Activated effector memory CD4-positive, alpha-beta T cell treated with Interleukin-2 at 50 U/mL for 16 hours (primary cell): Measurements from ENCODE around the gene FGD4.

Source experiments
- DNase-seq: peaks from one replicate; pipeline ENCODE4 v3.0.0-alpha.2; 2020

Gene FGD4

GRCh38 chr12:32612658-32613614, 213.6 kb downstream of the FGD4 start:
- DNase-seq = no peak

DNA sequence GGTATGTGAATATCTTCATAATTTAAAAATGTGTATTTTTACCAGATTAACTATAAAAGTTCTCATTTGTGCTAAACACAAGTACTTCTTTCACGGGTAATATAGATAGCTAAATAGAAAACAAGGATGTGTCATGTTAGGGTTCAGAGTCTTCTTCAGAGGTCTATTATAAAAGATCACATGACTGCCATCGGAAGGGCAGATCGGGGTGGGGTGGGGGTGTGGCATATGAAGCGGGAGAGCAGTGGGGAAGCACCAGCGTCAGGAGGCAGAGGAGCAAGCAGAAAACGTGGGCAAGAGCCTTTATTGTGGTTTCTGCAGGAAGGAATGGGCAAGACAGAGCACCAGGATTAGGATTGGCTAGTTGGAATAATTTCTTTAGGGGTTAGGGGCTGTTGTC, 216.1 kb downstream of the FGD4 start:
- no peak for DNase-seq

- no peak for DNase-seq
Observed at GRCh38 chr12:32617534-32617933, 218.2 kb downstream of the FGD4 start.

GRCh38 chr12:32618115-32618514, 218.8 kb downstream of the FGD4 start:
- no peak for DNase-seq

DNA sequence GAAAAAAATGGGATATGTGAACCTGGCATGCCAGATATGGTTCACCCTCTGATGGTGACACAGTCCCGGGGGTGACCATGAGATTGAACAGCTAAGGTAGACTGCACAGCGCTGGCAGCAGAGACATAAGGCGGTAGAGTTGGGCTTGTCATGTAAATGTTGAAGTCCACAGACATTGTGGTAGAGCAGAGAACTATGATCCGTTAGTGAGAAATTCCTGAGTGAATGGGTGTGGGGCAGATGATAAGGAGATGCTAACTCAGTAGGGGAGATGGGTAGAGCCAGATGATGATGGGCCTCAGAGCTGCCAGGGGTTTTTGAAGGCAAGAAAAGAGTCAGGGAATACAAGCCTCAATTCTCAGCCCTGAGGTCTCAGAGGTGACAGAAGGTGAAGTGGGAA, 228.6 kb downstream of the FGD4 start:
- no peak for DNase-seq

DNA sequence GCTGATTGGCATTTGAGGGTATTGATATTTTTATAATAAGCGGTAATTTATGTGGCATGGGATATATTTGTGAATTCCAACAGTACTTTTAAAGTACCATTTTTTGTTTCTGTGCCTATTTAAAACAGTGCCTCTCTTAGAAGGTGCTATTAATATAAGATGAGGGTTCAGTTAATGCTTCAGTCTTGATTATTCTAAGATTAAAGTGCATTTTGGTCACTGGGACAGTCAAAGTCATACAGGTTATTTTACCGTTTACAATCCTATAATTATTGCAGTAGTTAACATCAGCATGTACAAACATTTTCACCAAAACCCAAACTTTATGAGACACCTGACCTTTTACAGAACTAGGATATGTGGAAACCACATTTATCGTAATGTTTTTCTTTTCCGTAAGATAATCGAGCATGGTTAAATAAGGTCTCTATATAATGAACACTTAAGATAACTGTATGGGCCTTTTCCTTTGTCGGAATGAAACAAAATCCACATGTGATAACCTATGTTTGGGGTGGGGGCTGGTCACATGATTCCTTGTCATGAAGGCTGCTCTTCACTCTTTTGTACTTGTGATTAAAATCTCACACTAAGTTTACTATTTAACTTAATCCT, 242.0 kb downstream of the FGD4 start:
- no peak for DNase-seq

DNA sequence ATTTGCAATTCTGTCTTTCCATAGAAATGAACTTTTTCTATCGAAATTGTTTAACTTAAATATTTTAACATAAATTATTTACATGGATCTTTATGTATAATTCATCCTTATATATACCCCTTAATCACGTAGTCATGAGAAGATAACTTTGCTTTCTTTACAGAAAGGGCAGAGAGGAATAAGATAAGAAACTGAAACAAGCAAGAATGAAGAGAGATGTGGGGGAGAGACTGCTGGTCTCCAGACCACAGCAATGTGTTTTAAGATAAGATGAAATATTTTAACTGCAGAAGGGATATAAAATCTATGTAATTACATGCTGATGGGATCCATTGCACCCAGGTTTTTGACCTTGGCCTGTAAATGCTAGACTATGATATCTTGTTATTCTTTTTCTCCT, 245.1 kb downstream of the FGD4 start:
- DNase-seq = no peak

GRCh38 chr12:32647275-32647674, 247.9 kb downstream of the FGD4 start:
- no peak for DNase-seq

- DNase-seq = no peak
Observed at GRCh38 chr12:32650508-32650907, 251.2 kb downstream of the FGD4 start.

GRCh38 chr12:32651151-32651955, 252.0 kb downstream of the FGD4 start:
- DNase-seq = no peak

GRCh38 chr12:32651956-32652210, 252.5 kb downstream of the FGD4 start:
- DNase-seq = no peak

GRCh38 chr12:32659908-32660440, 260.6 kb downstream of the FGD4 start:
- DNase-seq = no peak

DNA sequence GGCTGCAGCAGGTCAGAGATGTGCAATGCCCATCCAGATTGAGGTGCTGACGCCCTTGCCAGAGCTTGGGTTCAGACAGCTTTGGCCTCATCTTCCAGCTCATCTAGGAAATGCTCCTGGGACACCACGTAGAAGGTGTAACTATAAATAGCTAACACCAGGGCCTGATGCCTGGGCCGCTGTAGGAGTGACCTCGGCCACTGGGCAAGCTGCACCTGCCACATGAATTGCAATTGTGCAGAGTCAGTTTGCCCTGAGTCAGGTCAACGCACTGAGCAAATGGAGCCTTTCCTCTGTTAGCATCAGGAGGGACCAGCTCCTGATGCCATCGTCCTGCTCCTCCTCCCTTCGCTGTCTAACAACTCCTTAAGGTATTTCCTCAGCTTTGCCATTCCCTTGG, 262.3 kb downstream of the FGD4 start:
- no peak for DNase-seq

DNA sequence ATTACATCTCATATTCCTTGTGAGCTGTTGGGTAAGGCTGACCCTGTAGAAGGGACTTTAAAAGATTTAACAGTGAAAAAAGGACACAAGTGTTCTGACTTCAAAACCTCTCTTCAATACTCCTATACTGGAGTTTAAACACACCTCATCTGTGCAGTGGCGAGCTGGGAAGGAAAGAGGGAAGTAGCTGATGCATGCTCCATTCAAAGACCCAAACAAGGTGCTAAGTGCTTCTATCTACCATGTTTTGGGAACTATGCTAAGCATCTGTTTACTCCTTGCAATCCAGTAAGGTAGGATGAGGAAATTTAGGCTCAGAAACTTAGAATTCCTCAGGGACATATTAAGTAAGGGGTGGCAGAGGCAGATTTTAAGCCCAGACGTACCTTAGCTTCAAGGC, 263.3 kb downstream of the FGD4 start:
- DNase-seq = no peak

DNA sequence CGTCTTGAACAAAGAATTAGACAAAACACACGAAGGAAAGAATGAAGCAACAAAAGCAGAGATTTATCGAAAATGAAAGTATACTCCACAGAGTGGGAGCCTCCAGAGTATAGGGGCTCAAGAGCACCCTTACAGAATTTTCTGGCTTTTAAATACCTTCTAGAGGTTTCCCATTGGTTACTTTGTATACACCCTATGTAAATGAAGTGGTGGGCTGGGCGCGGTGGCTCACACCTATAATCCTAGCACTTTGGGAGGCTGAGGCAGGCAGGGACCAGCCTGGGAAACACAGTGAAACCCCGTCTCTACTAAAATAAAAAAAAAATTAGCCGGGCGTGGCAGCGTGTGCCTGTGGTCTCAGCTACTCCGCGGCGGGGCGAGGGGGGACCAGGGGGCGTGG, 266.7 kb downstream of the FGD4 start:
- no peak for DNase-seq

DNA sequence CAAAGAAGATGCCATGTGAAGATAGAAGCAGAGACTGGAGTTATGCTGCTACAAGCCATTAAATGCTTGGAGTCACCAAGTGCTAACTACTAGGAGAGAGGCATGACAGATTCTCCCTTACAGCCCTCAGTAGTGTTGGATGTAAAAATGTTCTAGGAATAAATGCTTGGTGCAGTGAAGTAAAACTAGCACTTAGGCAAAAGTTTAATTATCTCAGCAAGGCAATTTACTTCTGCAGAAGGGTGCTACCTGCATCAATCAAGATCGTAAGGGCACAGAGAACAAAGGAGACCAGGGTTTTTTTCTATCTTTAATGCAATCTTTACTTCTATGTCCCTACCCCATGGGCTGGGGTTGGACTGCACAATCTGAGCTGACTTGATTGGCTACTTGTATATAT, 270.2 kb downstream of the FGD4 start:
- DNase-seq = no peak

DNA sequence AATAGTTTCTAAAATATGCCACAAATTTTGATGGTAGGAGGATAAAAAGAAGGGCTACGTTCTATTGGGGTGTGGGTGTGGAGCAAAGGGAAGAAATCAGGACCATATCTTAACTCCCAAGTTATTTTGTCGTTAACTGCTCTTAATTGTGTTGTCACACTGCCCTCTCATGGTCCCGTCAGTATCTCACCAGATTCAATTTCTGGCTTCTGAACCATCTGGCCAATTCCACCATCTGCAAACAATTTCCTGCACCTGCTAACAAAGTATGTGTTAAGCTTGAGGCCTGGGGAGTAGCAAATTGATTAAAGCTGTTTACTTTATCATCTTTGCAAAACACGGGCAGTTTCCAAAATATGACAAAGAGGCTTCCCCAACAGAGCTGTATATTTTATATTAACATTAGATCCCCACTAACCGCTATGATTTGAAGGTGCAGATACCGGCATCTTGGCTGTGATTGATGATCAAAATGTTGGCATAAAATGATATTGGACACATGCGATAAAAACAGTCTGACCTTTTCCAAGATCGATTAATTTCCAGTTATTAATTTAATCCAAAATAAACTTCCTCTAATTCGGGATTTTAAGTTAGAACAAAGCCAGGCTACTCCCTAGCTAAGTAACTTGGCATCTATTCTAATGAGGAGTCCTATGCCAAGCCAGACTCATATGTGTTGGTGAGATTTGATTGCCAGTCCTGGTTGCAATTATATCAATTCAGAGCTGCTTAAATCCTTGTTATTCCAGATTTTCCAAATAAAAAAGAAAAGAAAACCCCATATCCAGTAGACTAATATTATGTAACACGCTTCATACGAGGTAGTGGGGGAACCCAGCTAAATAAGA, 272.8 kb downstream of the FGD4 start:
- no peak for DNase-seq

DNA sequence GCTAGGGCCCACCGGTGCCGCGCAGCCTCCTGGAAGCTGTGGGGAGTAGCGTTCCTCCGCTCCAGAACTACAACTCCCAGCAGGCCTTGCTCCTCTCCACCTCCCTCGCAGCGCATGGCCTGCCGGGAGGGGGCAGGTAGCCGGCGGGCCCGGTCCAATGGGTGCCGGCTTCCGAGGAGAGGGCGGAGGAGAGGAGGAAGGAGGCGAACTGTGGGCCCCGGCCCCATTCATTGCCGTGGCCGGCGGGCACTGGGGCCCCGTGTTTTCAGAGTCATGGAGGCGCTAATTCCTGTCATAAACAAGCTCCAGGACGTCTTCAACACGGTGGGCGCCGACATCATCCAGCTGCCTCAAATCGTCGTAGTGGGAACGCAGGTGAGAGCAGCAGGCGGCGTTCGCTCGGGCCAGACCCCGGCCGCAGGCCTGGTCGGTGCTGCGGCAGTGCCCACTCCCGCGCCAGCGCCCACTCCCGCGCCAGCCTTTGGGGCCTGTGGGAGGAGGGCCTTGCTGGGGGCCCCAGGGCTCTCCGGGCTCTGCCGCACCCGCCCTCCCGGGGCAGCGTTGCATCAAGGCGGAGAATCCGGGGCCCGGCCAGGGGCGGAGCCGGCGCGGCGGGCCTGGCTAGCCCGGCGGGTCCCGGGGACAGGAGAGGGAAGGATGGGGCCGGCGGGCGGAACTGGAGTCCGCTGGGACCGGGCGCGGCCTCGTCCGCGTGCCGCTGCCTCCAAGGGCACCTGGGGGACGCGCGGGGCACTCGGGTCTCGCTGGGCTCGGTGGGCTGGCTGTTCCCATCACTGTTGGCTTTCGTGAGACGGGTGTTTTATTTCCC, 279.9 kb downstream of the FGD4 start, which contains the start of gene DNM1L:
TSS of gene DNM1L (plus strand) at position 211 of the 829 bp plus-strand sequence. CDS start at position 274, 63 bp downstream.
- DNase-seq = peak; percentile 87

GRCh38 chr12:32679920-32680237, 280.5 kb downstream of the FGD4 start:
- DNase-seq = no peak

DNA sequence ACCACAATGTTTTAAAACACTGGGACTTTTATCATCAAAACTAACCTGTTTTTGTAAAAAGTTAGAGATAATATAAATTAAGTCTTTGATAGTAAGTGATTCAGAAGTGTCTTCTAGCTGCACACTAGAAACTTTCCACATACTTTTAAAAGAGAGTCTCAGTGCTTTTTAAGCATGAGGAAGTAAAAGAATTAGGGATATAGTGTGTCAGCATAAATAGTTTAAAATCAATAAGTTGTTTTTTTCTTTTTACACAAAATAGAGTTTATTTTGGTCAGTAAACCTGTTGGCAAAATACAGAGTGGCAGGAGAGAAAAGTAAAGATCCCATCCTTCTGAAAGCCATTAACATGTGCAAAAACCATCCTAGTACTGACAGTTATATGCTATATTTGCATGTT, 281.4 kb downstream of the FGD4 start:
- DNase-seq = no peak

DNA sequence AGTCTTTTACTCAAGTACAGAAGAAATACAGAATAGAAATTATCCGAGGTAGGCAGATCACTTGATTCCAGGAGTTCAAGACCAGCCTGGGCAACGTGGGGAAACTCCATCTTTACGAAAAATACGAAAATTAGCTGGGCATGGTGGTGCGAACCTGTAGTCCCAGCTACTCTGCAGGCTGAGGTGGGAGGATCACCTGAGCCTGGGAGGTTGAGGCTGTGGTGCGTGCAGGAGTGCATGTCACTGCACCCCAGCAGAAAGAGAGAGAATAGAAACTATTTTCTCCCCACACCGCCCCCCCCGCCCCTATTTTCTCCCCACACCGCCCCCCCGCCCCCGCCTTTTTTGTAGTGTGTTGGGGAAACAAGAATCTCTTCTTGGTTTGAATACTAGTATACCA, 281.9 kb downstream of the FGD4 start:
- DNase-seq = no peak

DNA sequence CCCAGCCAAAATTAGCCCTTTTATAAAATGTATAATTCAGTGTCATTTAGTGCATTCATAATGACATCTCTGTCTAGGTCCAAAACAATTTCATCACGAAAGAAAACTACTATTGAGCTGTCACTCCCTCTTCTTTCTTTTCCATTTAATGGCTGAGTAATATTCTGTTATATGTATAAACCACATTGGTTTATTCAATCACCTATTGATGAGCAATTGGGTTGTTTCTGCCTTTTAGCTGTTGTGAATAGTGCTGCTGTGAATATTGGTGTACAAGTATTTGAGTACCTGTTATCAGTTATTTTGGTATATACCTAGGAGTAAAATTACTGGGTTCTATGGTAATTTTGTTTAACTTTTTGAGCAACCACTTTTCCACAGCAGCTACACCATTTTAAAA, 287.0 kb downstream of the FGD4 start:
- DNase-seq = no peak
